HepG2 (cell line): ENCODE measurements around the gene SYTL1. TPM values are rescaled to one million over a fixed set of nuclear protein-coding genes. Genes with fewer than 3 reads are reported as not detected.

Source experiments
- AHDC1 ChIP-seq: sonication (generic); formaldehyde crosslinking; IDR thresholded peaks from 2 replicates; pipeline ENCODE4 v1.5.1; 2020; ENCODE audit warnings: mild to moderate bottlenecking, missing genetic modification reagents, borderline replicate concordance
- ARNTL ChIP-seq: sonication (generic); formaldehyde crosslinking; IDR thresholded peaks from 2 replicates; pipeline ENCODE4 v1.4.0; 2020; ENCODE audit warnings: mild to moderate bottlenecking, missing genetic modification reagents
- ASH2L ChIP-seq: fragments of 300-600, 200-600 bp; sonication (generic); IDR thresholded peaks from 2 replicates; pipeline ENCODE4 v1.7.0; 2017; ENCODE audit warnings: low read depth, mild to moderate bottlenecking, moderate library complexity, mixed read lengths, low read length; ENCODE audit not compliant: insufficient read length
- KDM2A ChIP-seq: sonication (generic); formaldehyde crosslinking; IDR thresholded peaks from 2 replicates; pipeline ENCODE4 v1.4.0; 2020; ENCODE audit warnings: low read depth, missing genetic modification reagents, borderline replicate concordance
- KLF9 ChIP-seq: IDR thresholded peaks from 2 replicates; pipeline ENCODE4 v1.6.1; 2016; ENCODE audit warnings: low read depth
- NFATC3 ChIP-seq: sonication (generic); formaldehyde crosslinking; IDR thresholded peaks from 2 replicates; pipeline ENCODE4 v1.5.1; 2020; ENCODE audit warnings: mild to moderate bottlenecking, missing genetic modification reagents
- POGZ ChIP-seq: sonication (generic); formaldehyde crosslinking; IDR thresholded peaks from 2 replicates; pipeline ENCODE4 v1.4.0; 2020; ENCODE audit warnings: mild to moderate bottlenecking, missing genetic modification reagents
- SP1 ChIP-seq, 2 experiments: fragments of 450-650 bp in 1 of 2; sonication (generic) in 1 of 2; formaldehyde crosslinking in 1 of 2; IDR thresholded peaks; 2 replicates each; pipeline versions ENCODE4 v1.4.0 to v1.6.1; 2016 to 2020; ENCODE audit warnings: missing genetic modification reagents in 1 of 2
- SRY ChIP-seq: sonication (generic); formaldehyde crosslinking; IDR thresholded peaks from 2 replicates; pipeline ENCODE4 v1.8.0; 2022; ENCODE audit warnings: mild to moderate bottlenecking, missing genetic modification reagents
- STAG1 ChIP-seq: sonication (generic); formaldehyde crosslinking; IDR thresholded peaks from 2 replicates; pipeline ENCODE4 v1.4.0; 2020; ENCODE audit warnings: missing genetic modification reagents
- STAT6 ChIP-seq: sonication (generic); formaldehyde crosslinking; IDR thresholded peaks from 2 replicates; pipeline ENCODE4 v1.4.0; 2020; ENCODE audit warnings: missing genetic modification reagents, mild to moderate bottlenecking, borderline replicate concordance
- TEF ChIP-seq: sonication (generic); formaldehyde crosslinking; IDR thresholded peaks from 2 replicates; pipeline ENCODE4 v1.5.0; 2020; ENCODE audit warnings: missing genetic modification reagents
- ZFP82 ChIP-seq: sonication (generic); formaldehyde crosslinking; IDR thresholded peaks from 2 replicates; pipeline ENCODE4 v1.5.1; 2020; ENCODE audit warnings: mild to moderate bottlenecking, missing genetic modification reagents, borderline replicate concordance
- ZMAT3 ChIP-seq: sonication (generic); formaldehyde crosslinking; conservative IDR thresholded peaks from 2 replicates; pipeline ENCODE4 v1.7.0; 2021; ENCODE audit warnings: missing genetic modification reagents
- ZMAT5 ChIP-seq: sonication (generic); formaldehyde crosslinking; IDR thresholded peaks from 2 replicates; pipeline ENCODE4 v1.5.0; 2020; ENCODE audit warnings: mild to moderate bottlenecking, low read depth, missing genetic modification reagents, borderline replicate concordance
- ZNF253 ChIP-seq: sonication (generic); formaldehyde crosslinking; IDR thresholded peaks from 2 replicates; pipeline ENCODE4 v1.8.0; 2022; ENCODE audit warnings: mild to moderate bottlenecking, missing genetic modification reagents, borderline replicate concordance
- ZNF337 ChIP-seq: sonication (generic); formaldehyde crosslinking; IDR thresholded peaks from 2 replicates; pipeline ENCODE4 v1.5.1; 2020; ENCODE audit warnings: missing genetic modification reagents, low read depth, mild to moderate bottlenecking, borderline replicate concordance
- ZNF75D ChIP-seq: sonication (generic); formaldehyde crosslinking; IDR thresholded peaks from 2 replicates; pipeline ENCODE4 v1.8.1; 2023; ENCODE audit warnings: missing genetic modification reagents, mild to moderate bottlenecking, borderline replicate concordance
- ZNF766 ChIP-seq: sonication (generic); formaldehyde crosslinking; IDR thresholded peaks from 2 replicates; pipeline ENCODE4 v1.5.0; 2020; ENCODE audit warnings: missing genetic modification reagents, borderline replicate concordance
- polyA plus RNA-seq, 8 experiments: library from polyadenylated mRNA; depleted of rRNA in 3 of 8; stranded (reverse) in 7 of 8; unstranded in 1 of 8; fragments of >200 nt; fragmentation: Illumina TruSeq in 4 of 8; extraction: Trizol in 4 of 8; gene quantifications; 2 replicates each; pipeline versions ENCODE4 v1.2.1 to v1.2.3, GENCODE V29; 2011 to 2016; ENCODE audit warnings: low read depth in 4 of 8, missing spikeins in 1 of 8, mixed read lengths in 1 of 8; ENCODE audit not compliant: insufficient read depth in 1 of 8
- total RNA-seq, 5 experiments: library from RNA; depleted of rRNA; stranded (reverse); fragments of >200 nt; fragmentation: Illumina TruSeq; extraction: Trizol; gene quantifications; 2 replicates each; pipeline ENCODE4 v1.2.3, GENCODE V29; 2016; ENCODE audit warnings: low read depth in 1 of 5

SYTL1 gene
- total and polyA plus RNA-seq, 2 of the 13 experiments (the other 11 are each of a cell fraction or from before 2014, with no cell fraction given), result 11.1 to 17.8 TPM

- TF ChIP-seq AHDC1 (CRISPR knock-in tag) (no peak), KDM2A (CRISPR knock-in tag) (peak; percentile 87), ASH2L (peak; percentile 20), ZNF337 (CRISPR knock-in tag) (no peak), NFATC3 (CRISPR knock-in tag) (no peak), ZNF766 (CRISPR knock-in tag) (0 out of 2 replicates have a peak, but pooled peaks have one; percentile 32), ARNTL (0 out of 2 replicates have a peak, but pooled peaks have one; percentile 3), STAT6 (CRISPR knock-in tag) (no peak), SP1 (IDR thresholded peaks at IDR 0.05) (no peak), SP1 (CRISPR knock-in tag; IDR thresholded peaks at IDR 0.05) (peak; percentile 38; the same call in 1 of the 2 replicates), ZNF253 (CRISPR knock-in tag) (0 out of 2 replicates have a peak, but pooled peaks have one; percentile 51), KLF9 (CRISPR knock-in tag) (peak; percentile 81; the same call in 1 of the 2 replicates), POGZ (0 out of 2 replicates have a peak, but pooled peaks have one; percentile 31), ZMAT3 (CRISPR knock-in tag) (0 out of 2 replicates have a peak, but pooled peaks have one; percentile 27), ZFP82 (CRISPR knock-in tag) (0 out of 2 replicates have a peak, but pooled peaks have one; percentile 35), SRY (CRISPR knock-in tag) (peak; percentile 38; the same call in 1 of the 2 replicates), STAG1 (peak; percentile 24; the same call in 1 of the 2 replicates), TEF (no peak), ZNF75D (no peak), ZMAT5 (no peak)
These were observed 50.4 kb downstream of the SYTL1 start, which contains the start of gene GPR3 (continued) for GRCh38 chr1:27392096-27392777.
